NCI-H187 treated with DMSO at 0.1 percent for 48 hours (cell line): ENCODE results near the gene SLC25A22.

Source experiments
- DNase-seq: peaks from one replicate; lab custom pipeline; 2025; lab: John Stamatoyannopoulos, UW

SLC25A22 gene

DNA sequence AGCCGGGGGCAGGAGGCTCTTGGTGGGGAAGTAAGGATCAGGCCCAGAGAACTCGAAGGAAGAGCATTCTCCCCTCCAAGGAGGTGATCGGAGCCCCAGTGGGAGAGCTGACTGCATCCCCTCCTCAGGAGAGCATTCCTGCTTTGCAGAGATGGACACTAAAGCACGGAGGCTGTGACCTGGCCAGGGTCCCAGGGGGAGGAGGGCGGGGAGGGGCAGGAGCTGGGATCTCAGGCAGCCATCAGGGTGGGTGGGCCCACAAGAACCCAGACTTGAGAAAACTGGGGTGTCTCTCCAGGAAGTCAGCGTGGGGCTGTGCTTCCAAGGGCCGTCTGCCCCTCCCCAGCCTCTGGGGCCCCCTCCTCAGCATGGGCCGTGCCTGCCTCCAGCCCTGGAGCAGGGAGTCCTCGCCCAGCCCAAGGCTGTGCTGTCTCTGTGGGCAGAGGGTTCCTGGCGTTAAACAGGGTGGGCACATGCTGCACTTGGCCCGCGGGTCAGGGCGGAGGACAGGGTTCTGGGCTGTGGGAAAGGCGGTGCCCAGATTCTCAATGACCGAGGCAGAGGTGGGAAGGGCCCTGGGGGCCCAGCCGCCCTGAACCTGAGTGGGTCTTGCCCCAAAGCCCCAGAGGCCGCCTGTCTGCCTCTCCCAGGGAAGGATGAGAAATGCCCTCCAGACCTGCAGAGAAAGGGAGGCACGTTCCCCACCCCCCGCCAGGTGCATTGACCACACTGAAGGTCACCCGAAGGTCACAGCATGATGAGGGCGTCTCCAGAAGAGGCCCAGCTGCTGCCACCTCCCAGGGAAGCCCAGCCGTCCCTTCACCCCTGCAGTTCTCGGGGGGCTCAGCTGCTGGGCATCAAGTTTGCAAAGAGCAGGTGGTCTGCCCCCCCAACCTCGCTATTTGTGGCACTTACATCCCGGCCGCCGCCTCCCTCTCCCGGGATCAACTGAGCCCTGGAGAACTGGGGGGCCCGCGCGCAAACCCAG, 8.8 kb downstream of the SLC25A22 start:
- no peak for DNase-seq

- no peak for DNase-seq
Measured at GRCh38 chr11:788009-788640, 10.0 kb downstream of the SLC25A22 start.

- DNase-seq, result no peak
Measured at GRCh38 chr11:787084-787675, 10.9 kb downstream of the SLC25A22 start.

DNA sequence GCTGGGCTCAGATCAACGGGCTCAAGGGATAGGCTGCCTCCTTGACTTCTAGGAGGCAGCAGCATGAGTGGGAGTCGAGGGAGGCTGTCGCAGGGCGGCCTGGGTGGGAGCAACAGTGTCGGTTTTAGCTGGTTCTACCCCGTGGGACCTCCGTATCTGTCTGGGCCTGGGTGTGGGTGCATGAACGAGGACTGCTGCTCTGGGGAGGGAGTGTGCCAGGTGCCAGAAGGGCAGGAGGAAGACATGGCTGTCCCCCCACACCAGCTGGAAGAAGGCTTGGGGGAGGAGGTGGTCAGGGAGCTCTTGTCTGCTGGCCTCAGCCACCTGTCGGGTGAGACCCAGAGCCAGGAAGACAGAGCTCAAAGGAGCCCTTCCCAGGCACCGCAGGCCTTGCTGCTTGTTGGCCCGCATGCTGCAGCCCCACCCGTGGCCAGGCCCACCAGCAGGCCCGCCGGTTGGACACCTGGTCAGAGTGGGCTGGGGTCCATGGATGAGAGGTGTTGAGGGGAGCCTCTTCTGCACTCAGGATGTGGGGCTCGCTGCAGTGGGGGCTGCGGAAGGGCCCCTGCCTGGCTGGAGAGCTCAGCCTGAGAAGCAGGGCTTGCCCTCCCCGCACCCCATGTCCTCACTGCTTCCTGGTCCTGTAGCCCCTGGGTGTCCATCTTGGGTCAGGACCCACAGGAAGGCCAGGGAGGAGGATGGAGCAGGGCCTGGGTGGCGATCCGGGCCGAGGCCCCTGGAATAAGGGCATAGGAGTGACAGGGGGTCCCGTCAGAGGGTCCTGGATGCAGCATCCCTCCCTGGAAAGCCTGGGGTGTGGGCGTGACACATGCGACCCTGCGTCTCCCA, 11.6 kb downstream of the SLC25A22 start:
- DNase-seq, result no peak

DNA sequence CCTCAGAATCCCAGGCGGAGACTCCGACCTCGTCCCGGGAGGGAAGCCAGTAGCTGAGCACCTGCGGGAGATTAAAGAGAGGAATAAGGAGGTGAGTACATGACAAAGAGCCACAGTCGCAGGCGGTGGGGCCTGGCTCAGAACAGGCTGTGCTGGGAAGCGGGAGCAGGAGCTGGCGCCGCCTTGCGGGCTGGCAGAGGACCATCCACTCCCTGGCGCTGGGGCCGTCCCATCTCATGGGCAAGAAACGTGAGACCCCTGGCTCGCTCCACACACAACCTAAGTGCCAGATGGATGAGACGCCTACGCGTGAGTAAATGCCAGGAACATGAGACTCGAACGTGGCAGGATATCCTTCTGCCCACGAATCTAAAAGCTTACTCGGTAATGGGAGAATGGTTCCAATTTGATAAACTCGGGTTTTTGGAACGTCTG, 14.5 kb downstream of the SLC25A22 start:
- peak; percentile 80 for DNase-seq

DNA sequence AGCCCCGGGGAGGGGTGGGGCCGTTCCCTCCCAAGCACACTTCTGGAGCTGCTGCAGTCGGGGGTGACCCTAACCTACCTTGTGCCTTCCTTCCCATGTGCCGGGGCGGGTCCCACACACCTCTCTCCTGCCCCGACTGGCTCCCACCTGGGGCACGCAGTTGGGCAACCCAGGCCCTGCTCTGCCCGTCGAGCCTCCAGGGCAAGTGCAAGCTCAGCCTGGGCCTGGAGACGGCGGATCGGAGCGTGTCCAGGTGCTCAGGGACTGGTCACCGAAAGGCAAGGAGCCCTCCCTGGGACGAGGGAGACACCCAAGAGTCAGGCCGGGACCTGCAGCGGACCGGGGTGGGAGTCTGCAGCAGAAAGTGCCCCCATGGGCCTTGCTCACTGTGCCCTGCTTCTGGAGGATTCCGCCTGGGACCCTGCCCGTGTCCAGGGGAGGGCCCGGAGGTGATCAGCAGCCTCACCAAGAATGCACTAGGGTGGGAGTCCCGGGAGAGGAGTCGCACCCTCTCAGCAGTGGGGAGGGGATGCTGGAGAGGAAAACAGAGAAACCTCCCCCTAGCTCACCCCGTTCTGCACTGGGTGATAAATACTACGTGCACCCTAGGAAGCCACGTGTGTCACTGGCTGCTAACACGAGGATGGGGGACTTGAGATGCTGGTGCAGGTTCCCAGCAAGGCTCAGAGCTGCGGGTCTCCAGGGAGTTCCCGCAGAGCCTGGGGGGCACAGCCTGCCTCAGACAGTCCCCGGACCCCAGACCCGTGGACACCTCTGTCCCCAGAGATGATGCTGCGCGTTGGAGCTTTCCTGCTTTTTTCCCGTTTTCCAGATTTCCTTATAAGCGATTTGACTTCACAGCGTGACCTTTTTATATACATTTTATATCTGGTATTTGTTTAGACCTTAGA, 15.6 kb downstream of the SLC25A22 start:
- no peak for DNase-seq

GRCh38 chr11:779955-780532, 18.0 kb downstream of the SLC25A22 start:
- no peak for DNase-seq

GRCh38 chr11:778976-779954, 18.8 kb downstream of the SLC25A22 start:
- no peak for DNase-seq

DNA sequence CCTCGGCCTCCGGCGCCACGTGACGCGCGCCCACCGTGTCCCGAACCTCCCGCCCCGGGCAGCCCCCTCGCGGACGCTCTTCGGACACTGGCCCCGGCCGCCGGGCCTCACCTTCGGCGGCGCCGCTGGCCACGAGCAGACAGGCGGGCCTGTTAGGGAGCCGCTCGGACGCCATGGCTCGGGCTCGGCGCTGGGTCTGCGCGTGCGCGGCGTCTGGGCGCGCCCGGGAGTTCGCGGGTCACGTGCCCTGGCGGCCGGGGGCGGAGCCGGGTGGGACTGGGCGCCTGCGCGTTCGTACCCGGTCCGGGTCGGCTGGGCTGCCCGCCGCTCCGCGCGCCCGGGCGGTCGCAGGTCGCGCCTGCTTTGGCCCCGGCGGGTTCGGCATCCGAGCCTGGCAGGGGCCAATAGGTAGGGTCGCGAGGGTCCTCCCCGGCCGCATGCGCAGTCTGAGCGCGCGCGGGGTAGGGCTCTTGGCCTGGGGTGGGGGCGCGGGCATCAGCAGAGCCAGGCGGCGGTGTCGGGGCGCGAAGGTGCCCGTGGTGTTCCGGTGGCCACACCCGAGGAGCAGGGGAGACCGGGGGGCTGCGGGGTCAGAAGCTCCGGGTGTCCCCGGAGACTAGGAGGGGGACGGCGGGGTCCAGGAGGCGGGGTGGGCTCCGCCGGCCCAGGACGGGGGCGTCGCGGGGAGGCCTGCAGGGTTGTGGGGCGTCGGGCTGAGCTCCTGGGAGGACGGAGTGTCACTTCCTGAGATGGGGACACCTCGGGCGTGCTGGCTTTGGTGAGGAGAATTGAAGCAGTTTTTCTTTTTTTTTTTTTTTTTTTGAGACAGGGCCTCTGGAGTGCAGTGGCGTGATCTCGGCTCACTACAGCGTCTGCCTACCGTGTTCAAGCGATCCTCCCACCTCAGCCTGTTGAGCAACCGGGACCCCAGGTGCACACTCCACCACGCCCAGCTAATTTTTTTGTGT, 20.5 kb downstream of the SLC25A22 start, which contains the start of gene GATD1:
Gene GATD1 (minus strand): TSS at position 200 of the 968 bp plus-strand sequence. CDS start 25 bp downstream, at position 175.
- no peak for DNase-seq

GRCh38 chr11:776561-777287, 21.4 kb downstream of the SLC25A22 start:
- DNase-seq, result no peak

GRCh38 chr11:776263-776560, 21.9 kb downstream of the SLC25A22 start:
- DNase-seq, result no peak

GRCh38 chr11:774873-775592, 23.0 kb downstream of the SLC25A22 start:
- DNase-seq, result no peak

GRCh38 chr11:773830-774229, 24.3 kb downstream of the SLC25A22 start:
- DNase-seq, result no peak

DNA sequence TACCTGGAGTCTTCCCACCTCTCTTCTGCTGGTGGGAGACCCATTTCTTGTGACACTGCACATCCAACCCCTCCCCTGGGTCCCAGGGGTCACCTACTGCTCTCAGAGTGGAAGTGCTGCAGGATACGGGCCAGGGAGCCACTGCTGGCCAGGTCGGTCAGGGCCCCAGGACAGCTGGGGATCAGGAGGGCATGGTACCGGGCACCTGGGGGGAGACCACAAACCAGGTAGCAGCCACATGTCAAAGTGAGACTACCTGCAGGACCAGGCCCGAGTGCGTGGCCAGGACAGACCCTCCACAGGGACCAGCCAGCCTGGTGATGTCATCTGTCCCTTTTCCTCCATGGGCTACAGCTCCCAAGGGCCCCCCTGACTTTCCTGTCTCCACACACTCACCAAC, 24.7 kb downstream of the SLC25A22 start:
- no peak for DNase-seq

- DNase-seq, result no peak
Measured at GRCh38 chr11:772429-773390, 25.4 kb downstream of the SLC25A22 start.
